ENCODE measurements around the gene MT1H. TPM values are rescaled to one million over a fixed set of nuclear protein-coding genes. Genes with fewer than 3 reads are reported as not detected.
A peak's percentile ranks its signal among the peaks of the same experiment; 100 is the strongest.

The MT1H gene
- total RNA-seq, 2 donors from 2014 or later: not detected

DNA sequence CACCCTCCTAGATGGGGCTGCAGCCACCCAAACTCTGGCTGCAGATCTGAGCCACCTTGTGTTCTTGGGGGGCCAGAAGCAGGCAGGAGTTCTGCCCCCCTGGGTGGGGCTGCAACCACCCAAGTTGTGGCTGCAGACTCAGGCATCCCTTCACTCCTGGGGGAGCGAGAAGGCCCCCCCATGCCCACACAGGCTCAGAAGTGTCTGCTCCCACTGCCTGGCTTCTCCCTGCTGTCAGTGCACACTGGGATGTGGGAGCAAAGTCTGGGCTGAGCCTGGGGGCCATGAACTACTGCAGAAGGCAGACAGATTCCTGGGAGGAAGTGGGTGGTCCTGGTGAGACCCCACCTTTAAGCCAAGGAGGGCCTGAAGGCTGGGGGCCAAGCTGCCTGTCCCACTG is 25.6 kb downstream of the MT1H start:
- no peaks in the 10 kb centered on the region for H3K9me3 Mint-ChIP-seq
- peaks cover 0 to 3% of the 10 kb centered on the region in 2 donors for H3K4me1 Mint-ChIP-seq (ENCODE audit: low read depth in 2 of 2)
- DNase-seq (ENCODE audit: low spot score) (no peak), ATAC-seq (no peak)
- no peak overlapping the region for H3K4me3 Mint-ChIP-seq
- H3K36me3 Mint-ChIP-seq: no peaks in the 10 kb centered on the region
- no peak overlapping the region for H3K27ac Mint-ChIP-seq
- H3K27me3 Mint-ChIP-seq: peaks cover 0 to 5% of the 10 kb centered on the region in 2 donors

- Mint-ChIP-seq H3K27ac (no peak overlapping the region), H3K9me3 (no peaks in the 10 kb centered on the region)
- no peak for ATAC-seq
These were observed 28.0 kb downstream of the MT1H start for GRCh38 chr16:56697456-56698155.

GRCh38 chr16:56700195-56700594 is 30.6 kb downstream of the MT1H start:
- H3K27me3 Mint-ChIP-seq: no peaks in the 10 kb centered on the region
- H3K9me3 Mint-ChIP-seq: no peaks in the 10 kb centered on the region
- no peak for DNase-seq (ENCODE audit: low spot score)
- H3K27ac Mint-ChIP-seq: peak overlapping the region in 1 of 2 donors; percentile 37
- peaks cover 6 to 9% of the 10 kb centered on the region in 2 donors for H3K4me1 Mint-ChIP-seq (ENCODE audit: low read depth in 2 of 2)
- ATAC-seq: no peak
- H3K4me3 Mint-ChIP-seq: no peak overlapping the region
- no peaks in the 10 kb centered on the region for H3K36me3 Mint-ChIP-seq

More at GRCh38 chr16:56697456-56698155, 28.0 kb downstream of the MT1H start:
- DNase-seq (ENCODE audit: low spot score): no peak
- Mint-ChIP-seq H3K36me3 (no peaks in the 10 kb centered on the region), H3K4me3 (no peak overlapping the region), H3K4me1 (ENCODE audit: low read depth in 2 of 2) (peaks cover 6 to 9% of the 10 kb centered on the region in 2 donors), H3K27me3 (no peaks in the 10 kb centered on the region)

DNA sequence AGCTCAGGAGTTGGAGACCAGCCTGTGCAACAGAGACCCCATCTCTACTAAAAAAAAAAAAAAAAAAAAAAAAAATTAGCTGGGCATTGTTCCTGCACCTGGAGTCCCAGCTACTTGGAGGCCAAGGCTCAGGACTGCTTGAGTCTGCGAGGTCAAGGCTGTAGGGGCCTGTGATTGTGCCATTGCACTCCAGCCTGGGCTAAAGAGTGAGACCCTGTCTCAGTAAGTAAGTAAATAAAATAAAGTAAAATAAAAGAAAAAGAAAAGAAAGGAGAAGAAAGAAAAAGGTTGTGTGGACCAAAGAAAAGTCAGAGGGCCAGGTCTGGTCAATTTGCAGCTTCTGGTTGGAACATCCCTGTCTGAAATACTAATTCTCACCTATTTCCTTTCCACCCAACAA is 31.0 kb downstream of the MT1H start:
- Mint-ChIP-seq H3K4me1 (ENCODE audit: low read depth in 2 of 2) (peaks cover 6 to 9% of the 10 kb centered on the region in 2 donors), H3K27me3 (no peaks in the 10 kb centered on the region), H3K4me3 (no peak overlapping the region), H3K27ac (no peak overlapping the region), H3K9me3 (no peaks in the 10 kb centered on the region), H3K36me3 (no peaks in the 10 kb centered on the region)
- ATAC-seq (no peak), DNase-seq (ENCODE audit: low spot score) (no peak)

GRCh38 chr16:56701534-56701933 is 31.9 kb downstream of the MT1H start:
- Mint-ChIP-seq H3K4me3 (no peak overlapping the region), H3K27me3 (no peaks in the 10 kb centered on the region), H3K27ac (peak overlapping the region in 1 of 2 donors; percentile 60), H3K9me3 (no peaks in the 10 kb centered on the region), H3K4me1 (ENCODE audit: low read depth in 2 of 2) (peaks cover 6 to 9% of the 10 kb centered on the region in 2 donors), H3K36me3 (no peaks in the 10 kb centered on the region)
- DNase-seq (ENCODE audit: low spot score) (no peak), ATAC-seq (no peak)

- H3K27me3 Mint-ChIP-seq: no peaks in the 10 kb centered on the region
- H3K36me3 Mint-ChIP-seq: no peaks in the 10 kb centered on the region
- ATAC-seq (no peak), DNase-seq (ENCODE audit: low spot score) (no peak)
- H3K9me3 Mint-ChIP-seq: no peaks in the 10 kb centered on the region
- H3K4me3 Mint-ChIP-seq: no peak overlapping the region
- no peak overlapping the region for H3K27ac Mint-ChIP-seq
- peaks cover 6 to 9% of the 10 kb centered on the region in 2 donors for H3K4me1 Mint-ChIP-seq (ENCODE audit: low read depth in 2 of 2)
These were observed 33.2 kb downstream of the MT1H start for GRCh38 chr16:56702836-56703235.

DNA sequence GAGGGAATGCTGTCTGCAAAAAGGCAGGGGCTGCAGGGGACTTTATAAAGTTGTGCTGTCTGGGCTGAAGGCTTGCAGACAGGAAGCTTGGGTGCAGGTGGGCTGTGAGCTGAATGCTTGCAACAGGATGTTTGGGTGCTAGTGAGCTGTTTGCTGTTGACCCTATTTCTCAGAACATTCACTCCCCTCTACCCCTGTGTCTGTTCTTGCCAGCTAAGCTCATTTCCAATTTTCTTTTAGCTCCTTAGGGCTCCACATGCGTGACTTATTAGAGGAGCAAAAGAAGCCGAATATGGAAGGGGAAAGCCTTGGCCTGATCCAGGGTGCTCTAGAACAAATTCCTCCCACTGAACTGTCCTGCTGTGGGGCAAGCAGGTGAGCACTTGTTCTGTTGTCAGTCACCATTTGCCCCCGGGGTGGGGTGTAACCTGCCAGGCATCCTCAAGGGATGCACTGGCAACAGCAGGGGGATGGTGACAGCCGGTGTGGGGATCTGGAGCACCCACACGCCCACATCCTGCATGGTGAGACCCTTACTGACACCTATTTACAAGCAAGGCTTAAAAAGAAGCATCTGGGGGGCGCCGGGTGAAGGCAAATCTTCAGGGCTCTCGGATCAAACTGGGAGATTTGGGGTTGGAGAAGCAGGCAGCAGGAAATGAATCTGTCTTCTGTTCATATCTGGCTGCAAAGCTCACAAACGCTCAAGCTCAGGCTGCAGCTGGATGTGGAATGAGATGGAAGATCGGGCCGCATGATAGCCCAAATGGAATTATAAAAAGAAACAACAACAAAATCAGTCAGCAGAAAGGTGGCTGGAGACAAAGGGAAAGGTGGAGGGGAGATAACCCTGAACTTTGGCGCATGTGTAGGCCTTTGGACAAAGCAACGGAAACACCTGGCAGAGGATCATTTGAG is 39.2 kb downstream of the MT1H start:
- no peaks in the 10 kb centered on the region for H3K36me3 Mint-ChIP-seq
- DNase-seq (ENCODE audit: low spot score) (no peak), ATAC-seq (peak in 1 of 2 donors; percentile 57)
- peaks cover 5% of the 10 kb centered on the region in 2 donors for H3K4me1 Mint-ChIP-seq (ENCODE audit: low read depth in 2 of 2)
- H3K9me3 Mint-ChIP-seq: no peaks in the 10 kb centered on the region
- peak overlapping the region; percentile 21 to 51 for H3K27ac Mint-ChIP-seq
- H3K4me3 Mint-ChIP-seq: no peak overlapping the region
- H3K27me3 Mint-ChIP-seq: no peaks in the 10 kb centered on the region

- Mint-ChIP-seq H3K4me3 (no peak overlapping the region), H3K4me1 (ENCODE audit: low read depth in 2 of 2) (peaks cover 5% of the 10 kb centered on the region in 2 donors), H3K27ac (peak overlapping the region in 1 of 2 donors; percentile 21), H3K27me3 (no peaks in the 10 kb centered on the region), H3K9me3 (no peaks in the 10 kb centered on the region), H3K36me3 (no peaks in the 10 kb centered on the region)
- ATAC-seq: no peak
- no peak for DNase-seq (ENCODE audit: low spot score)
These were observed 39.9 kb downstream of the MT1H start for GRCh38 chr16:56709443-56710040.

- H3K36me3 Mint-ChIP-seq: no peaks in the 10 kb centered on the region
- no peak overlapping the region for H3K27ac Mint-ChIP-seq
- no peak overlapping the region for H3K4me3 Mint-ChIP-seq
- no peaks in the 10 kb centered on the region for H3K9me3 Mint-ChIP-seq
- ATAC-seq: no peak
- no peak for DNase-seq (ENCODE audit: low spot score)
- no peaks in the 10 kb centered on the region for H3K27me3 Mint-ChIP-seq
- H3K4me1 Mint-ChIP-seq (ENCODE audit: low read depth in 2 of 2): peaks cover 5% of the 10 kb centered on the region in 2 donors
These were observed 40.6 kb downstream of the MT1H start for GRCh38 chr16:56710181-56710737.

DNA sequence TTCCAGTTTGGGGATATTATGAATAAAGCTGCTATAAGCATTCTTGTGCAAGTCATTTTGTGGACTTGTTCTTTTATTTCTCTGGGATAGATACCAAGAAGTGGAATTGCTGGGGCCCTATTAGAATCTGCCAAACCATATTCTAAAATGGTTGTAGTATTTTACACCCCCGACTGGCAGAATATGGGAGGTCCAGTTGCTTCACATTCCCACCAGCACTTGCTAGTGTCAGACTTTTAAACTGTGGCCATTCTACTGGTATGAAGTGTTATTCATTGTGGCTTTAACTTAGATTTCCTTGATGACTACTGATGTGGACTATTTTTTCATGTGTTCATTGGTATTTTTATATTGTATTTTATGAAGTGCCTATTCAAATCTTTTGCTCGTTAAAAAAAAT is 42.2 kb downstream of the MT1H start:
- Mint-ChIP-seq H3K27me3 (no peaks in the 10 kb centered on the region), H3K9me3 (no peaks in the 10 kb centered on the region), H3K4me1 (ENCODE audit: low read depth in 2 of 2) (peaks cover 5% of the 10 kb centered on the region in 2 donors), H3K27ac (no peak overlapping the region), H3K36me3 (no peaks in the 10 kb centered on the region), H3K4me3 (no peak overlapping the region)
- ATAC-seq (no peak), DNase-seq (ENCODE audit: low spot score) (no peak)

DNA sequence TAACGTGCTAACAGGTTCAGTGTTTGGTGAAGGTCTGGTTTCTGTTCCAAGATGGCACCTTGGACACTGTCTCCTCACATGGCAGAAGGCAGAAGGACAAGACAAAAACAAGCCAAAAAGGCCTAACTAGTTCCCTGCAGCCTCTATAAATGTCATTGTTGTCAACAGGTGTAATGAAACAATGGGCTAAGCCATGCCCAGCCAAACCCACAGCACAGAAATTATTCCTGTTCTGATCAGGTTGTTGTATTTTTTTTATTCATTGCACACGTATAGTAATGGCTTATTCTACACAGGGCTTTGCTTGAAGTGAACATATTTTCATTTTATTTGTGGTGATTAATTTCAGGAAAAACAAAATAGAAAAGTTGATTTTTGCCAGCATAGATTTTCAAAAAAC is 44.2 kb downstream of the MT1H start:
- ATAC-seq: no peak
- H3K9me3 Mint-ChIP-seq: no peaks in the 10 kb centered on the region
- no peak overlapping the region for H3K4me3 Mint-ChIP-seq

GRCh38 chr16:56715126-56715525 is 45.5 kb downstream of the MT1H start:
- H3K9me3 Mint-ChIP-seq: no peaks in the 10 kb centered on the region
- H3K4me1 Mint-ChIP-seq (ENCODE audit: low read depth in 2 of 2): no peaks in the 10 kb centered on the region
- DNase-seq (ENCODE audit: low spot score) (no peak), ATAC-seq (no peak)
- H3K27ac Mint-ChIP-seq: no peak overlapping the region
- no peaks in the 10 kb centered on the region for H3K36me3 Mint-ChIP-seq
- H3K4me3 Mint-ChIP-seq: no peak overlapping the region
- H3K27me3 Mint-ChIP-seq: no peaks in the 10 kb centered on the region

More for the DNA sequence above, 44.2 kb downstream of the MT1H start:
- no peak for DNase-seq (ENCODE audit: low spot score)
- H3K27me3 Mint-ChIP-seq: no peaks in the 10 kb centered on the region
- H3K36me3 Mint-ChIP-seq: no peaks in the 10 kb centered on the region
- H3K27ac Mint-ChIP-seq: no peak overlapping the region
- H3K4me1 Mint-ChIP-seq (ENCODE audit: low read depth in 2 of 2): peaks cover 0 to 3% of the 10 kb centered on the region in 2 donors

- Mint-ChIP-seq H3K27me3 (peaks cover 0 to 2% of the 10 kb centered on the region in 2 donors), H3K4me1 (ENCODE audit: low read depth in 2 of 2) (no peaks in the 10 kb centered on the region), H3K27ac (no peak overlapping the region), H3K9me3 (no peaks in the 10 kb centered on the region), H3K36me3 (no peaks in the 10 kb centered on the region), H3K4me3 (no peak overlapping the region)
- ATAC-seq (no peak), DNase-seq (ENCODE audit: low spot score) (no peak)
These were observed 47.1 kb downstream of the MT1H start for GRCh38 chr16:56716761-56717160.
